HG03571 (cell line): ENCODE data around the gene GET3.
"Not testable (repeated sequence)": the region's sequence is repeated elsewhere in the genome, so short reads cannot be mapped to it uniquely, and the experiment has no call there.

Experiments
- ATAC-seq: cut with Tn5 transposase; IDR thresholded peaks from one replicate; pipeline ENCODE4 v1.9.1; 2021; ENCODE audit not compliant: unreplicated experiment

The GET3 gene

DNA sequence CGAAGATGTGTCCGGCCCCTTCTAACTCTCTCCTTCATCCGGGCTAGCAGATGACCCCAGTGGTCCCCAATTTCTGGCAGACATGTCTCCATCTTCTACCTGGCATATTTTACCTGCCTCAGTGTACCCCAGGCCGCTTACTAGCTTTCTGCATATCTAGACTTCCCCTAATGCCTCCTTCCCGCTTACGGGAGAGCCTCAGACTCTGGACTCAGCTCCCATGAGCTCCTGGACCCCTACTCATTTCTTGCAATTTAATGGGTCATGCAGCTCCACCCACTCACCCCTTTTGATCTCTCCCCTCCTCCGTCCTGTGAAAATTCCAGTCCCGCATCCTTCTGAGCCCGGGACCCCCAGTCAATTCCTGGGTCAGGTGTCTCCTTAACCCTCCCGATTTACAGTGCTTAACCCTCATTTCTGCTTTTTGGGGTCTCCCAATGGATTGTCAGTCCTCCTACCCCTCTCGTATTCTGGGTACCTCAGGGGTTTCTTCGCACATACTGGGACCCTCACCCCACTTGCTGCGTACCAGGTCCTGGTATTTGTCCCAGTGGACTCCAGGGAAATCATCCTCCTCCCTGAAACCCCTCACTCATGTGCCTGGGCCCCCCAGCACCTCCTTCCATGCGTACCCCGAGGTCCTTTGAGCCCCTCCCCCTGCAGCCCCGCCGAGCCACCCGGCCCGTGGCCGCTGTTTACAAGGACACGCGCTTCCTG, 53.5 kb downstream of the GET3 start:
- no peak for ATAC-seq

DNA sequence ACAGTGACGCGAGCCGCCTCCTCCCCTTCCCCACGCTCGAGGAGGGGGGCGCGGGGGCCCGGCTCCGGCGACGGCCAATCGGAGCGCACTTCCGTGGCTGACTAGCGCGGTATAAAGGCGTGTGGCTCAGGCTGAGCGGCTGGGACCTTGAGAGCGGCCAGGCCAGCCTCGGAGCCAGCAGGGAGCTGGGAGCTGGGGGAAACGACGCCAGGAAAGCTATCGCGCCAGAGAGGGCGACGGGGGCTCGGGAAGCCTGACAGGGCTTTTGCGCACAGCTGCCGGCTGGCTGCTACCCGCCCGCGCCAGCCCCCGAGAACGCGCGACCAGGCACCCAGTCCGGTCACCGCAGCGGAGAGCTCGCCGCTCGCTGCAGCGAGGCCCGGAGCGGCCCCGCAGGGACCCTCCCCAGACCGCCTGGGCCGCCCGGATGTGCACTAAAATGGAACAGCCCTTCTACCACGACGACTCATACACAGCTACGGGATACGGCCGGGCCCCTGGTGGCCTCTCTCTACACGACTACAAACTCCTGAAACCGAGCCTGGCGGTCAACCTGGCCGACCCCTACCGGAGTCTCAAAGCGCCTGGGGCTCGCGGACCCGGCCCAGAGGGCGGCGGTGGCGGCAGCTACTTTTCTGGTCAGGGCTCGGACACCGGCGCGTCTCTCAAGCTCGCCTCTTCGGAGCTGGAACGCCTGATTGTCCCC, 54.2 kb downstream of the GET3 start, which contains the start of gene JUNB:
TSS of gene JUNB (plus strand) at position 142 of the 706 bp plus-strand sequence. CDS start at position 428, 286 bp downstream.
- no peak for ATAC-seq

DNA sequence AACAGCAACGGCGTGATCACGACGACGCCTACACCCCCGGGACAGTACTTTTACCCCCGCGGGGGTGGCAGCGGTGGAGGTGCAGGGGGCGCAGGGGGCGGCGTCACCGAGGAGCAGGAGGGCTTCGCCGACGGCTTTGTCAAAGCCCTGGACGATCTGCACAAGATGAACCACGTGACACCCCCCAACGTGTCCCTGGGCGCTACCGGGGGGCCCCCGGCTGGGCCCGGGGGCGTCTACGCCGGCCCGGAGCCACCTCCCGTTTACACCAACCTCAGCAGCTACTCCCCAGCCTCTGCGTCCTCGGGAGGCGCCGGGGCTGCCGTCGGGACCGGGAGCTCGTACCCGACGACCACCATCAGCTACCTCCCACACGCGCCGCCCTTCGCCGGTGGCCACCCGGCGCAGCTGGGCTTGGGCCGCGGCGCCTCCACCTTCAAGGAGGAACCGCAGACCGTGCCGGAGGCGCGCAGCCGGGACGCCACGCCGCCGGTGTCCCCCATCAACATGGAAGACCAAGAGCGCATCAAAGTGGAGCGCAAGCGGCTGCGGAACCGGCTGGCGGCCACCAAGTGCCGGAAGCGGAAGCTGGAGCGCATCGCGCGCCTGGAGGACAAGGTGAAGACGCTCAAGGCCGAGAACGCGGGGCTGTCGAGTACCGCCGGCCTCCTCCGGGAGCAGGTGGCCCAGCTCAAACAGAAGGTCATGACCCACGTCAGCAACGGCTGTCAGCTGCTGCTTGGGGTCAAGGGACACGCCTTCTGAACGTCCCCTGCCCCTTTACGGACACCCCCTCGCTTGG, 55.0 kb downstream of the GET3 start:
- no peak for ATAC-seq

DNA sequence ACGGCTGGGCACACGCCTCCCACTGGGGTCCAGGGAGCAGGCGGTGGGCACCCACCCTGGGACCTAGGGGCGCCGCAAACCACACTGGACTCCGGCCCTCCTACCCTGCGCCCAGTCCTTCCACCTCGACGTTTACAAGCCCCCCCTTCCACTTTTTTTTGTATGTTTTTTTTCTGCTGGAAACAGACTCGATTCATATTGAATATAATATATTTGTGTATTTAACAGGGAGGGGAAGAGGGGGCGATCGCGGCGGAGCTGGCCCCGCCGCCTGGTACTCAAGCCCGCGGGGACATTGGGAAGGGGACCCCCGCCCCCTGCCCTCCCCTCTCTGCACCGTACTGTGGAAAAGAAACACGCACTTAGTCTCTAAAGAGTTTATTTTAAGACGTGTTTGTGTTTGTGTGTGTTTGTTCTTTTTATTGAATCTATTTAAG, 55.6 kb downstream of the GET3 start:
- ATAC-seq: no peak

DNA sequence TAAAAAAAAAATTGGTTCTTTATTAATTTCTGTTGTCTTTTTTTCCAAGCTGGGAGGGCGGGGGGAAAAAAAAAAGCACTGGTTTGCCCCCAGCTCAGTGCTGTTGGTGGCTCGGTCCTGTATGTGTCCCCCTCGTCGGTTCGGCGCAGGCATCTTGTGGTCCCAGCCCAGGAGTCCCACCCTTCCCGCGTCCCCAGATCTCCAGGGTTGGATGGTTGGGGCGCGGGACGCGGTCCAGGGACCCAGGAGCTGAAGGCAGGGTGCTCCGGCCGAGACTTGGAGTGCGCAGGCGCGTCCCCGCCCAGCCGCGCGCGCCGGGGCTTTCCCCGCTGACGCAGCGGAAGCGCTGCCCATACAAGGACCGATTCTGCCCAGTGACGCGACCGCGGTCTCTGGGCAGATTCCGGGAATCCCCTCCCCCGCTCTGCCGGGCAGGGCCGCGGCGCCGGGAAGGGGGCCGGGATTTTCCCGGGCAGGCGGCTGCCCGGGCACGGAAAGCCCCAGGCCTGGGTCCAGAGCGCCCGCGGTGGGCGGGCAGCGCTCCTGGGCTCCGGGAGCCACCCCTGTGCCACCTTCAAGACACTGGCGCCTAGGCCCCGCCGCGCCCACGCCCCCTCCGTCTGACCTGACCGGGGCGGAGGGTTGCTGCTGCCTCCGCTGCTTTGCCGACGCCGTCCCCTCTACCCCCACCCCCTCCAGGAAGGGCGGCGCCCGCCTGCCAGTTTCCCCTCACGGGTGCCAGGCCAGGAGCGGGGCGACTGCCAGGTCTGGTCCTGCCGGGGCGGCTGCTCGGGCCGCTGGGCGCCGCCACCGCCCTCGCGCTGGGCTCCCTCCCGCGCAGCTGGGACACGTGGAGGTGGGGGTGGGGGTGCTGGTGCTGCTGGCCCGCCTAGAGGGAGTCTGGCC, 56.2 kb downstream of the GET3 start:
- peak; percentile 18 for ATAC-seq

DNA sequence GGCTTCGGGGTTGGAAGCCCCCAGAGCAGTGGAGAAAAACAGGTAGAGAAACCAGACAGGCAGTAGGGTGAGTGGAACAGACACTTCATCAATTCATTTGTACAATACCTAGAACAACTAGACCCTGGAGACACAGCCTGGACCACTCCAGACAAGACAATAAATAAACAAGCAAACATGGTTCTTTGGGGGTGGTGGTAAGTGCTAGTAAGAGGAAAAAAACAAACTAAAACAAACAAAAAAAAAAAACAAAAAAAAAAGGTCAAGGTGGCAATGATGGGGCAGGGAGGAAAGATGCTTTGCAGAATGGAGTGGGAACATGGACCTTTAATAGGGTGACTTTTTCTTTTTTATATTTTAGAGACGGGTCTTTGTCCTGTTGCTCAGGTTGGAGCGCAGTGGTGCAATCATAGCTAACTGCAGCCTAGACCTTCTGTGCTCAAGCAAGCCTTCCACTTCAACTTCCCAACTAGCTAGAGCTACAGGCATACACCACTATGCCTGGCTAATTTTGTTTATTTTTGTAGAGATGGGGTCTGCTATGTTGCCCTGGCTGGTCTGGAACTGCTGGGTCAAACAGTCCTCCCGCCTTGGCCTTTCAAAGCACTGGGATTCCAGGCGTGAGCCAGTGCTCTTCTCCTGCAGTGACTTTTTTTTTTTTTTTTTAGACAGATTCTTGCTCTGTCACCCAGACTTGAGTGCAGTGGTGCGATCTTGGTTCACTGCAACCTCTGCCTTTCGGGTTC, 57.1 kb downstream of the GET3 start:
- ATAC-seq: no peak

DNA sequence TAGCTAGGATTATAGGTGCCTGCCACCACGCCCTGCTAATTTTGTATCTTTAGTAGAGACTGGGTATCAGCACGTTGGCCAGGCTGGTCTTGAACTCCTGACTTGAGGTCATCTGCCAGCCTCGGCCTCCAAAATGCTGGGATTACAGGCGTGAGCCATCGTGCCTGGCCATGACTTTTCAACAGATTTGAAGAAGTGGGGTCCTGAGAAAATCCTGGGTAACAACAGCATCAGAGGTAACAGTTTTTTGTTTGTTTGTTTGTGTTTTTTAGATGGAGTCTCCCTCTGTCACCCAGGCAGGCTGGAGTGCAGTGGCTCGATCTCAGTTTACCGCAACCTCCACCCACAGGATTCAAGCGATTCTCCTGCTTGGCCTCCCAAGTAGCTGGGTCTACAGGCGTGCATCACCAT, 57.7 kb downstream of the GET3 start:
- no peak for ATAC-seq

DNA sequence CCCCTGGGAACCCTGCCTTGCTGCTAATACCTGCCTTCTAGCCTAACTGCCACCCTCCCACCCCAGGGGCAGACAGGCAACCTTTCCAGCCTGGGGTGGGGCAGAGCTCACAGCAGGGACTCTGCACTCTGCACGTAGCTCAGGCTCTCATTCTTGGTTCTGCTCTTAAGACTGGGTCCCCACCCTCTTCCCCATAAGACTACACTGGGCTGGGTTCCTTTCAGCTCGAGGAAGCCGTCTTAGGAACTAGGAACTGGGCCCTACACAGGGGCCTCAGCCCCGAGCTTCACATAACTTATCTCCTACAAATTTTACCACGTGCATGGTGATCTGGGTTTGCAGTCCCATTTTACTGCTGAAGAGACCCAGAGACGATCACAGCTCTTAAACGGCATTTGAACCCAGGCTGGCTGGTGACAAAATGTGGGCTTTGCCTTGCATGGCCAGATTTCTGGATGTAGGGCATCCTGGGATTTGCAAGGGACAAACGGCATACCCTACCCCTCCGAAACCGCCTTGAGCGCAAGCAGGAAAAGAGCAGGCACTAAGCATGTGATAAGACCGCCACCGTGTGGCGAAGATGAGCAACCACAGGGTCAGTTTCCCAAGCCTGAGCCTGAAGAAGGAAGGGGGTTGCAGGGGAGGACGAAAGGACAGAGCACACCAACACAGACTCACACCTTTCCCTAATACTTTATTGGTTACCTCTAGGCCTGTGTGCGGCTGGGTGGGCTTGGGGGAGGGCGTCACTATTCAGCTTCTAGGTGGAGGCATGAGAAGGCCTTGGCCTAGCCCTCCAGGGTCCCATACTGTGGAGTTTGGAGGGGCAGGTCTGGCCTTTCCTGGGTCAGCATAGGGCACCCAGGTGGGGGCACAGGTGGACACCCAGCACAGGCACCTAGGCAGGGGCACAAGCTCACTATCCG, 59.1 kb downstream of the GET3 start:
- no peak for ATAC-seq

DNA sequence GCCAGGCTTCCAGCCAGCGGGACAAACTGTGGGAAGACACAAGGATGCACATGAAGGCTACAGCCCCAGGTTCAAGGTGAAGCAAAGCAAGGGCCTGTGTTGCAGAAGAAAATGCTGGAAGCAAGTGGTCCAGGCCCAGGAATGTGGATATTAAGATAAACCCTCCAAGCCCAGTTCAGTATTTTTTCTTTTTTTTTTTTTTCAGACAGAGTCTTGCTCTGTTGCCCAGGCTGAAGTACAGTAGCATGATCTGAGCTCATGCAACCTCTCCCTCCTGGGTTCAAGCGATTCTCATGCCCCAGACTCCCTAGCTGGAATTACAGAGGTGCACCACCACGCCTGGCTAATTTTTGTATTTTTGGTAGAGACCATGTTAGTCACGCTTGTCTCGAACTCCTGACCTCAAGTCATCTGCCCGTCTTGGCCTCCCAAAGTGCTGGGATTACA, 59.9 kb downstream of the GET3 start:
- ATAC-seq: no peak

DNA sequence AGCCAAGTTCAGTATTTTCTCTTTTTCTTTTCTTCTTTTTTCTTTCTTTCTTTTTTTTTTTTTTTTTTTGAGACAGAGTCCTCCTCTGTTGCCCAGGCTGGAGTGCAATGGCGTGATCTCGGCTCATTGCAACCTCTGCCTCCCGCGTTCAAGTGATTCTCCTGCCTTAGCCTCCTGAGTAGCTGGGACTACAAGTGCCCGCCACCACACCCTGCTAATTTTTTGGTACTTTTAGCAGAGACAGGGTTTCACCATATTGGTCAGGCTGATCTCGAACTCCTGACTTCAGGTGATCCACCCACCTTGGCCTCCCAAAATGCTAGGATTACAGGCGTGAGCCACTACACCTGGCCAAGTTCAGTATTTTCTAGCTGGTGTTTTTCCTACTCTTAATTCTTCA, 60.3 kb downstream of the GET3 start:
- ATAC-seq: not testable (repeated sequence)
